HG02610 (cell line): ENCODE data around the gene BOC.

Experiments
- ATAC-seq: cut with Tn5 transposase; IDR thresholded peaks from one replicate; pipeline ENCODE4 v1.9.1; 2021; ENCODE audit warnings: mild to moderate bottlenecking, moderate library complexity; ENCODE audit not compliant: unreplicated experiment

BOC gene

DNA sequence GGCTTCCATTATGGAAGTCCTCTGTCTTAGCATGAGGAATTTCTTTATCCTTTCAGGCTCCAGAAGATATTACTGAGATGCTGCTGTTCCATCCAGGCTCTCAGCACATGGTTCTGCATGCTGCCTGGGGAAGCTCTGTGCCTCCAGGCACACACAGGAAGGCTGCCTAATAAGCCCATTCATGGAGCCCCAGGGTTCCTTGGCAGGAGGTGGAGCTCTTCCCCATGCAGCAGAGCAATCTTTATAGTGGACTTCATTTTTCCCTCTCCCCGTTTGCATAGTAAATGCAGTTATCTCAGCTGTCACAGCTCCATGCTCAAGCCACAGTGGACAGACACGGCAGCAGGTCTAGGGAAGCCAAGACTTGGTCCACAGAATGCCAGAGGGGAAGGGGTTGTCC, 57.6 kb downstream of the BOC start:
- ATAC-seq = no peak

DNA sequence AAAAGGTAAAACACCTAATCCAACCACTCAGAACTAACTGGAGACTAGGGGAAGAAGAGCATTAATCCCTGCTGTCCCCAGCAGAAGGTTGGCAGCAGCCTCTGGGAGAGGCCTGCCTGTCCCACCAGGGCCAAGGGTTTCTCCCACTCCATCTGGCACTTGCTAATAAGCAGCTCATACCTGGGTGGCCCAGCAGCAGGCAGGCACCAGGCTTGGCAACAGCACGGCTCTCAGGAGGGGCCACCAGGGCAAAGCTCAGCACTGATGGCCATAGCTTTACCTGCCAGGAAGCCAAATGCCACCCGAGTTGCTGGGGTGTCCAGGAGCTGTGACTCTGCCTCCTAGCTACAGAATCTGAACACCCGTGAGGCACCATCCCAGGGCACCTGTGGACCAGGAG, 58.3 kb downstream of the BOC start:
- no peak for ATAC-seq

DNA sequence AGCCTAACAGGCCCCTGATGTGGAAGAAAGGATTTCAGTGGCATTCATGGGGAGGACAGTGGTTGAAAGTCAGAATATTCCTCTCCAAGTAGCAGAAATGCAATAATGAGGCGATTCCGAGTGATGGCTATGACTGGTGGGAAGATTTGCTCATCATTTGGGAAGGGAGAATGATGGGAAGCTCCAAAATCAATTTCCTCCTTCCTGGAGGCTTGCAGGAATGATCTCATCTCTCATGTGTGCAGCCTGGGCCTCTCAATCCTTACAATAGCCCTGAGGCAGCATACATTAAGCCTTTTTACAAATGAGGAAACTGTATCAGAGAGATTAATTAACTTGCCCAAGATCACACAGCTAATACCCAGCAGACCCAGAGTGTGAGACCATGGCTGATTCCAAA, 58.7 kb downstream of the BOC start:
- ATAC-seq = no peak

DNA sequence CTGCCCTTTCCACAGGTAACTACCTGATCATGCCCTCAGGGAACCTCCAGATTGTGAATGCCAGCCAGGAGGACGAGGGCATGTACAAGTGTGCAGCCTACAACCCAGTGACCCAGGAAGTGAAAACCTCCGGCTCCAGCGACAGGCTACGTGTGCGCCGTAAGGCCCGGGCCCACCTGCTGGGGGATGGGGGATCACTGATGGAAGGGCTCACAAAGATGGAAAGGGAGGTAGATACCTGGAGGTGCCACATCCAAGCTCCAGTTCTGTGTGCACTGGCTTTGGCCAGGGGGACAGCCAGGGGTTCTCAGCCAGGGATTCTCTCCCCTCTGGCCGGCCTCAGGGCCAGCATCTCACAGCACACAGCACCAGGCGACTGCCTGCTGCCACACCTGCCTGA, 59.4 kb downstream of the BOC start:
- no peak for ATAC-seq

DNA sequence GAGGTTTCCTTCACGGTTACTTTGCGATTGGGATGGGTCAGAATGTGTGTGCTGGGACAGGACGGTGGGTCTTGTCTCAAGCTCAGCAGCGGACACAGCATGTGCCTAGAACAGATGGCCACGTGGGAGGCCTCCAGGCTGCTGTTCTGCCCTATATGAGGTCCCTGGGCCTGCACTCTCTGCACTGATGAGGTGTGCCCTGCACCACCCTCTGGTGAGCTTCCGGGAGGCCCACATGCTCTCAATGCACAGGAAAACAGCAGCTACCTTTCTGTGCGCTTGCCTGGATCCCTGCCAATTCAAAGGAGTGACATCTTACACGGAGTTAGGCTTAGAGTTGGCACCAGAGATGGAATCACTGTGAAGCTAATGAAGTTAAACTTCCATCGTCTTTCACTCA, 59.8 kb downstream of the BOC start:
- no peak for ATAC-seq

- ATAC-seq = no peak
These were observed 60.4 kb downstream of the BOC start for GRCh38 chr3:113271594-113272384.

DNA sequence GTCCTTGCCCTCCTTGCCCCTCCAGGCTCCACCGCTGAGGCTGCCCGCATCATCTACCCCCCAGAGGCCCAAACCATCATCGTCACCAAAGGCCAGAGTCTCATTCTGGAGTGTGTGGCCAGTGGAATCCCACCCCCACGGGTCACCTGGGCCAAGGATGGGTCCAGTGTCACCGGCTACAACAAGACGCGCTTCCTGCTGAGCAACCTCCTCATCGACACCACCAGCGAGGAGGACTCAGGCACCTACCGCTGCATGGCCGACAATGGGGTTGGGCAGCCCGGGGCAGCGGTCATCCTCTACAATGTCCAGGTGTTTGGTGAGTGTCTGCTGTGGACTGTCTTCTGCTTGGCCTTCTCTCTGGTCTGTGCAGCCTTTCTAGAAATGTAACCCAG, 61.0 kb downstream of the BOC start:
- ATAC-seq = no peak

- no peak for ATAC-seq
These were observed 61.7 kb downstream of the BOC start for GRCh38 chr3:113273011-113273410.

DNA sequence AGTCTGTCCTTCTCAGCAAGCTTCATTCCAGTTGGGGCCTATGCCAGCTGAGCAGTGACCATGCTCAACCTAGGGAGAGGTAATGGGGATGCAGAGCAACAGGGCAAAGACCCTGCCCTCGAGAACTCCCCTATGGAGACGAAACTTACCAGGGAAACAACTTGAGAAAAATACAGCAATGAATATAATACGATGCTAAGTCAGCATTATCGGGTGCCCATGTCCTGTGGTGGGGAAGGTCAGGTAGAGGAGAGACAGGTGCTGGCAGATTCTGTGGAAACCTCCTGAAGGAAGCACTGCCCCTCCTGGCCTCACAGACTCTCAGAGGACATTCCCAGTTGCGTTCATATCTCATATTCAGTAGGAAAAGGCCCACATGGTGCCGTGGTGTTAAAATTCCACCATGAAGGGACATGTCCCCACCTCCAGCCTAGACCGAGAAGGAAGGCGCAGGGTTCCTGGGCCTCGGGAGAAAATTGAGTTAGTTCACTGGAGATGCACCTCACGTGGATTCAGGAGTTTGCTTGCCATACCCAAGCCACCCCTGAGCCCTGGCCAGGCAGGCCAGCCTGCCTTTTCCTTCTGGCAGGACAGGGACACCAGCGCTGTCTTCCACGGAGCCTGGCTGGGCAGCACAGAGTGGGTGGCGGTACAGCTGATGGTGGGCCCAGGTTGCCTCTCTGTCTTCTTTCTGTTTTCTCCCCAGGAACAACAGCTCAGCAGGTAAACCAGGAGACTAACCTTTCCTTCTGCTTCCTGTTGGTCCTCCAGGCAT, 62.4 kb downstream of the BOC start:
- ATAC-seq = no peak

DNA sequence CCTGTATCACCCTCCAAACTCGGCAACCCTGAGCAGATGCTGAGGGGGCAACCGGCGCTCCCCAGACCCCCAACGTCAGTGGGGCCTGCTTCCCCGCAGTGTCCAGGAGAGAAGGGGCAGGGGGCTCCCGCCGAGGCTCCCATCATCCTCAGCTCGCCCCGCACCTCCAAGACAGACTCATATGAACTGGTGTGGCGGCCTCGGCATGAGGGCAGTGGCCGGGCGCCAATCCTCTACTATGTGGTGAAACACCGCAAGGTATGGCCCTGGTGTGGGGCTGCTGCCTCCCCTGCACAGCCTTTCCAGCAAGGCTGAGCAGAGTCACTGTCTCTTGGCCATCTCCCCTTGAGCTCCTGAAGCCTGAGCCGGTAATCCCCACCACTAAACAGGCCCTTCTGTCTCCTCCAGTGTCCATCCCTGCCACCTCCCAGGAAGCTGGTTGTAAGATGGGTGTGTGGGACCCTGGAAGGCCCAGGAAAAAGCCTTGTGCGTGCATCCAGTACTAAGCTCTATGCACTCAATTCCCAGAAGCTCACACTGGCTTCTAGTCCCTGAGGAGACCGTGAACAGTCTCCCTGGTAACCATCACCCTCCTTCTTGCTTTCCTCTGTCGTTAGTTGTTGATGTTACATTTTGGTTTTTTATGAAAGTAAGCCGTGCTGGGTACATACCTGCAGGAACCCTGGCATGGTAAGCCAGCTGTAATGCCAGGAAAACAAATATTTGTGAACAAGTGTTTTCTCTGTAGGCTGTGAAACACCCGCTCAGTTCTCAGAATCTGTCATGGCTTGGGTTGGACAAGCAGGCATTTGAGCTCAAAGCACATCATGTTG, 63.3 kb downstream of the BOC start:
- no peak for ATAC-seq

GRCh38 chr3:113275258-113275556, 63.9 kb downstream of the BOC start:
- ATAC-seq = no peak

- no peak for ATAC-seq
These were observed 64.2 kb downstream of the BOC start for GRCh38 chr3:113275583-113275928.

- peak; percentile 65 for ATAC-seq
These were observed 64.8 kb downstream of the BOC start for GRCh38 chr3:113275929-113276750.

GRCh38 chr3:113276751-113277080, 65.4 kb downstream of the BOC start:
- no peak for ATAC-seq

DNA sequence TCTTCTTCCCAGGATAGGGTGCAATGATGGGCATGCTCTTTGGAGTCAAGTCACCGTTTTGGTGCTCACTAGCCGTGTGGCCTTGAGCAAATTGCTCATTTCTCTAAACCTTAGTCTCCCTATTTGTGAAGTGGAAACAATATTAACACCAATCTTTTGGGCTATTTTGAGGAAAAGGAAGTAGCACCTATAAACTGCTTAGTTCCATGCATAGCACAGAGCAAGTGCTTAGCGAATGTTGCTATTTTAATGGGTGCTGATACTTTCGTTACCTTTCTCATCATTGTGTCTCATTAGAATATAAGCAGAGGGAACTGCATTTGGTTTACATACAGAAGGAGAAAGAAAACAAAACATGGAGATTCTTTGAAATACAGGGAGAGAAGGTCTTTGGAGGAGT, 66.1 kb downstream of the BOC start:
- peak; percentile 36 for ATAC-seq

DNA sequence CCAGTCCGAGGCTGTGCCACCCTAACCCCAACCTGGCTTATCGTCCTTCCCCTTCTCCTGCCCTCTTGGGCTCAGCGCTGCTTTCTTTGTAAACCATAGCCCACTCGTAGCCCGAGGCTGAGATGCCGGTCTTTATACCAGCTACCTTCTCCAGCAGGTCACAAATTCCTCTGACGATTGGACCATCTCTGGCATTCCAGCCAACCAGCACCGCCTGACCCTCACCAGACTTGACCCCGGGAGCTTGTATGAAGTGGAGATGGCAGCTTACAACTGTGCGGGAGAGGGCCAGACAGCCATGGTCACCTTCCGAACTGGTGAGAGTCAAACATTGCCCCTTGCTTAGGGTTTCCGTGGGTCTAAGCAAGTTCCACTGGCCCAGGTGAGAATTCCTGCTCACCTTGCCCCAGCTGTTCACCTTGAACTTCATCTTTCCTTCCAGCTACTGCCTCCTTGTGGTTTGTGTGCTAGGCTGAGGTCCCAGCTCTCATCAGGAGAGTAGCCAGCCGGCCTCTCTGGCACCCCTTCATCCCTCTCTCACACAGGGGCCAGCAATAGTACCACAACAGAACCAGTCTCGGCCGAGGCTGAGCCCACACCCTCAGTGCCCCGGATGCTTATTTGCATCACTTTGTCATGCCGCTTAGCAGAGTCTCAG, 66.7 kb downstream of the BOC start:
- no peak for ATAC-seq

DNA sequence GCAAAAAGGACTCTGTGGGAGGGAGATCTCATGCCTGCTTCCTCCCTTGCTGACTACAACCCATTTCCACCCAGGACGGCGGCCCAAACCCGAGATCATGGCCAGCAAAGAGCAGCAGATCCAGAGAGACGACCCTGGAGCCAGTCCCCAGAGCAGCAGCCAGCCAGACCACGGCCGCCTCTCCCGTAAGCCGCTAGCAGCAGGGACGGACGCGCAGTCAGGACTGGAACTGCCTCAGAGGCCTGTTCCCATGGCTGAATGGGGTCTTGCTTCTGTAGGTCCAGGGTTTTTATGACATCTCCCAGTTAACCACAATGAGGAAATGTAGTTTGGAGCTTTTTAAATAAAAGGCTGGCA, 67.2 kb downstream of the BOC start:
- no peak for ATAC-seq

GRCh38 chr3:113279686-113280085, 68.3 kb downstream of the BOC start:
- no peak for ATAC-seq

DNA sequence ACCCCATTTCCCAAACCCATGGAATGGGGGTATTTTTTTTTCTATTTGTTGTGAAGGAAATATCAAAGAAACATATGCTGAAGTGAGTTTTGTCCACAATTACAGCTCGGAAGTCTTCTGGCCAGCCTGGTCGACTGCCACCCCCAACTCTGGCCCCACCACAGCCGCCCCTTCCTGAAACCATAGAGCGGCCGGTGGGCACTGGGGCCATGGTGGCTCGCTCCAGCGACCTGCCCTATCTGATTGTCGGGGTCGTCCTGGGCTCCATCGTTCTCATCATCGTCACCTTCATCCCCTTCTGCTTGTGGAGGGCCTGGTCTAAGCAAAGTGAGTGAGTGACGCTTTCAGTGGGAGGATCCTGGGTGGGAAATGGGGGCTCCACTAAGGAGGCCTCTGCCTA, 71.9 kb downstream of the BOC start:
- ATAC-seq = no peak

GRCh38 chr3:113284453-113285050, 73.2 kb downstream of the BOC start:
- ATAC-seq = no peak
